ENCODE data around the gene MMADHC.

MMADHC gene

GRCh38 chr2:149544692-149545091 lies 42.9 kb downstream of the MMADHC start:
- peak; percentile 40 for DNase-seq

- DNase-seq = no peak
These were observed 43.7 kb downstream of the MMADHC start for GRCh38 chr2:149543845-149544244.

GRCh38 chr2:149540138-149540537 lies 47.4 kb downstream of the MMADHC start:
- DNase-seq = no peak

GRCh38 chr2:149538138-149538833 lies 49.3 kb downstream of the MMADHC start:
- DNase-seq = no peak

GRCh38 chr2:149537092-149537726 lies 50.4 kb downstream of the MMADHC start:
- DNase-seq = peak; percentile 26

- no peak for DNase-seq
These were observed 50.9 kb downstream of the MMADHC start for GRCh38 chr2:149536649-149537048.

- no peak for DNase-seq
These were observed 52.9 kb downstream of the MMADHC start for GRCh38 chr2:149534674-149535073.

- no peak for DNase-seq
These were observed 58.6 kb downstream of the MMADHC start for GRCh38 chr2:149528983-149529382.

- no peak for DNase-seq
These were observed 59.4 kb downstream of the MMADHC start for GRCh38 chr2:149527998-149528755.

GRCh38 chr2:149526689-149527088 lies 60.9 kb downstream of the MMADHC start:
- no peak for DNase-seq

GRCh38 chr2:149525323-149525722 lies 62.3 kb downstream of the MMADHC start:
- no peak for DNase-seq
